Cardiac muscle cell (in vitro differentiated cells and primary cell): ENCODE measurements around the gene C19orf81. TPM values are rescaled to one million over a fixed set of nuclear protein-coding genes. Genes with fewer than 3 reads are reported as not detected.
A peak's percentile ranks its signal among the peaks of the same experiment; 100 is the strongest.

Experiments
- DNase-seq, 2 donors: peaks; one replicate each; pipeline versions ENCODE4 v3.0.0 to v3.0.0-alpha.2; 2010 to 2017; ENCODE audit warnings: low read depth in 1 of 2, low spot score in 1 of 2
- H3K27ac ChIP-seq: fragments of 200-600 bp; sonication (generic); 2 replicates; pipeline ENCODE4 v1.5.1; 2016
- H3K27me3 ChIP-seq: fragments of 200-600 bp; sonication (generic); 2 replicates; pipeline ENCODE4 v1.6.0; 2016; ENCODE audit warnings: control low read depth
- H3K36me3 ChIP-seq: fragments of 200-600 bp; sonication (generic); 2 replicates; pipeline ENCODE4 v1.5.1; 2016; ENCODE audit warnings: control low read depth
- H3K4me1 ChIP-seq: fragments of 200-600 bp; sonication (generic); 2 replicates; pipeline ENCODE4 v1.8.1; 2017; ENCODE audit warnings: low read depth, mild to moderate bottlenecking, mixed run types
- H3K4me3 ChIP-seq: fragments of 200-600 bp; sonication (generic); 2 replicates; pipeline ENCODE4 v1.5.1; 2016; ENCODE audit warnings: mild to moderate bottlenecking
- H3K9me3 ChIP-seq: fragments of 200-600 bp; sonication (generic); 2 replicates; pipeline ENCODE4 v1.5.1; 2017; ENCODE audit warnings: low read depth, mild to moderate bottlenecking, control low read depth
- polyA plus RNA-seq: library from polyadenylated mRNA; unstranded; fragments of >200 nt; fragmentation: Nextera tagmentation; extraction: Ambion mirVana; gene quantifications from 2 replicates; pipeline ENCODE4 v1.2.1, GENCODE V29; 2016
- total RNA-seq: library from RNA; depleted of rRNA; stranded (reverse); fragments of >200 nt; gene quantifications from 2 replicates; pipeline ENCODE4 v1.2.3, GENCODE V29; 2016
- TF ChIP-seq, protein P1 (sequence below): IDR thresholded peaks from 2 replicates; pipeline ENCODE4 v1.5.1; 2012; ENCODE audit warnings: low read depth, mild to moderate bottlenecking, low read length

The C19orf81 gene
- total and polyA plus RNA-seq, 2 experiments from 2014 or later: 23.5 to 67.4 TPM

DNA sequence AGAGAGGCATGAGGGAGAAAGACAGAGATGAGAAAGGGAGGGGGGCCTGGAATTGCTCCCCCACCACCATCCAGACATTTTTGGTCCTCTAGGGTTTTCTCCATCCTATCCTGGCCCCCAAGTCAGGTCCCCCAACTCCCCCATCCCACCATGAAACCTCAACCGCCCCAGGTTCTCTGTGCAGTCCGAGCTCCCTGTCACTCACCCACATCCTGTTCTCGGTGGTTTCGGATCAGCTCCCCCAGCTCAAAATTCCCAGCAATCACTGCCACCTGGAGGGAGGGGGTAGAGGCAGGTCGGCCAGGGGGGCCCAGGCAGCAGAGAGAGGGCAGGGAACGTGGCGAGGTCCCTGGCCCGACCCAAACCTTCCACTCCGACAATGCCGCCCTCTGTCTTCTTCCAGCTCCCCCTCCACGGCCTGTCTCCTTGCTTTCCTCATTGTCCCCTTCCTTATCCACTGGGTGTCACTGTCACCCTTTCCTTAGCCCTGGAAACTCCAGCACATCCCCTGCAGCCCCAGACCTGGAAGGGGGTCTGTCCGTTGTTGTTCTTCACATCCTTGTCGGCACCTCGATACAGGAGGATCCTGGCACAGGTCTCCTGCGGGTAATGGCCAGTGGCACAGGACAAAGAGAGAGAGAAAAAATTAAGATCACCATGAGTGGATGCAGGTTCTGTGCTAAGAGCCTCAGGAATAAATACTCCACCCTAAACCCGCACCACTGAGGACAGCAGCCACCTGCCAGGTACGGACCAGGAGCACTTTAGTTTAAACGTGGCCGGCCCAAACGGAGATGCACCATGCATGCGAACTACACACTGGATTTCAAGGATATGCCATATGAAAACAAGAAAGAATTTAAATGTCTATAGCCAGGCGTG lies 54.9 kb downstream of the C19orf81 start:
- Histone ChIP-seq H3K9me3 (no peaks in the 10 kb centered on the region), H3K36me3 (no peaks in the 10 kb centered on the region), H3K4me3 (no peak overlapping the region), H3K4me1 (no peaks in the 10 kb centered on the region), H3K27me3 (peaks cover 37% of the 10 kb centered on the region), H3K27ac (no peak overlapping the region)
- TF ChIP-seq, protein P1, sequence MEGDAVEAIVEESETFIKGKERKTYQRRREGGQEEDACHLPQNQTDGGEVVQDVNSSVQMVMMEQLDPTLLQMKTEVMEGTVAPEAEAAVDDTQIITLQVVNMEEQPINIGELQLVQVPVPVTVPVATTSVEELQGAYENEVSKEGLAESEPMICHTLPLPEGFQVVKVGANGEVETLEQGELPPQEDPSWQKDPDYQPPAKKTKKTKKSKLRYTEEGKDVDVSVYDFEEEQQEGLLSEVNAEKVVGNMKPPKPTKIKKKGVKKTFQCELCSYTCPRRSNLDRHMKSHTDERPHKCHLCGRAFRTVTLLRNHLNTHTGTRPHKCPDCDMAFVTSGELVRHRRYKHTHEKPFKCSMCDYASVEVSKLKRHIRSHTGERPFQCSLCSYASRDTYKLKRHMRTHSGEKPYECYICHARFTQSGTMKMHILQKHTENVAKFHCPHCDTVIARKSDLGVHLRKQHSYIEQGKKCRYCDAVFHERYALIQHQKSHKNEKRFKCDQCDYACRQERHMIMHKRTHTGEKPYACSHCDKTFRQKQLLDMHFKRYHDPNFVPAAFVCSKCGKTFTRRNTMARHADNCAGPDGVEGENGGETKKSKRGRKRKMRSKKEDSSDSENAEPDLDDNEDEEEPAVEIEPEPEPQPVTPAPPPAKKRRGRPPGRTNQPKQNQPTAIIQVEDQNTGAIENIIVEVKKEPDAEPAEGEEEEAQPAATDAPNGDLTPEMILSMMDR: no peak
- DNase-seq: peak; percentile 9 to 55

DNA sequence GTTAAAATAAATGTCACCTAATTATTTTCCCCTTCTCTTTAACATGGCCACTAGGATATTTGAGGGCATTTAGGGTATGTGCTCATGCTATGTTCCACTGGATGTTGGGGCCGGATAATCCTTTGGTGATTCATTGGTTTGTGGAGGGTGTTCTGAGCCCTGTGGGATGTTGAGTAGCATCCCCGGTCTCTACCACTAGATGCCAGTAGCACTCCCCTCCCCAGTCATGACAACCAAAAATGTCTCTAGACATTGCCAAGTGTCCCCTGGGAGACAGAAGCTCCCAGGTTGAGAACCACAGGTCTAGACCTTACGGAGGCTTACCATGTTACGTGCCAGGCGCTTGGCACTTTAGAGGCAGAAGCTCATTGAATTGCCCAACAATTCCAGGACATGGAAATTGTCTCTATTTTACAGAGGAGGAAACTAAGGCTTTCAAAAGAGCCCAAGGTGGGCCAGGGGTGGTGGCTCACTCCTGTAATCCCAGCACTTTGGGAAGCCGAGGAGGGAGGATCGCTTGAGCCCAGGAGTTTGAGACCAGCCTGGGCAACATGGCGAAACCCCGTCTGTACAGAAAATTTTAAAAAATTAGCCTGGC lies 56.3 kb downstream of the C19orf81 start:
- Histone ChIP-seq H3K4me3 (no peak overlapping the region), H3K9me3 (no peaks in the 10 kb centered on the region), H3K27me3 (peaks cover 24% of the 10 kb centered on the region), H3K27ac (no peak overlapping the region), H3K36me3 (no peaks in the 10 kb centered on the region), H3K4me1 (no peaks in the 10 kb centered on the region)
- TF ChIP-seq, protein P1: peak; percentile 93
- peak; percentile 70 to 76 for DNase-seq

DNA sequence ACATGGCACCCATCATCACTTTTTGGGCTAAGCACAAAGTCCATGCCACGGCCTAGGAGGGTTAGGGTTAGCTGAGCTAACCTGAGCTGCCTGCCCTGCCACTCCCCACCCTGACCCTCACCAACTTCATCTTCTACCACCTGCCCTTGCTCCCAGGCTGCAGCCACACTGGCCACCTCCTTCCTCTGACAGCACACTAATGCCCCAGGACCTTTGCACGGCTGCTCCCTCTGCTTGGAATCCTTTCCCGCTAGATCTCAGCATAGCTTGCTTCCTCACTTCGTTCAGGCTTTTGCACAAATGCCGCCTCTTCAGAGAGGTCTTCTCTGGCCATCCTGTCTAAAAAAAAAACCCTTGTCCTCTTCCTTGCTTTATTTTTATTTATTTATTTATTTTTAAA lies 57.1 kb downstream of the C19orf81 start:
- TF ChIP-seq, protein P1: no peak
- no peak overlapping the region for H3K27ac ChIP-seq
- no peaks in the 10 kb centered on the region for H3K36me3 ChIP-seq
- no peak for DNase-seq
- H3K9me3 ChIP-seq: no peaks in the 10 kb centered on the region
- H3K27me3 ChIP-seq: peaks cover 19% of the 10 kb centered on the region
- no peaks in the 10 kb centered on the region for H3K4me1 ChIP-seq
- H3K4me3 ChIP-seq: no peak overlapping the region

DNA sequence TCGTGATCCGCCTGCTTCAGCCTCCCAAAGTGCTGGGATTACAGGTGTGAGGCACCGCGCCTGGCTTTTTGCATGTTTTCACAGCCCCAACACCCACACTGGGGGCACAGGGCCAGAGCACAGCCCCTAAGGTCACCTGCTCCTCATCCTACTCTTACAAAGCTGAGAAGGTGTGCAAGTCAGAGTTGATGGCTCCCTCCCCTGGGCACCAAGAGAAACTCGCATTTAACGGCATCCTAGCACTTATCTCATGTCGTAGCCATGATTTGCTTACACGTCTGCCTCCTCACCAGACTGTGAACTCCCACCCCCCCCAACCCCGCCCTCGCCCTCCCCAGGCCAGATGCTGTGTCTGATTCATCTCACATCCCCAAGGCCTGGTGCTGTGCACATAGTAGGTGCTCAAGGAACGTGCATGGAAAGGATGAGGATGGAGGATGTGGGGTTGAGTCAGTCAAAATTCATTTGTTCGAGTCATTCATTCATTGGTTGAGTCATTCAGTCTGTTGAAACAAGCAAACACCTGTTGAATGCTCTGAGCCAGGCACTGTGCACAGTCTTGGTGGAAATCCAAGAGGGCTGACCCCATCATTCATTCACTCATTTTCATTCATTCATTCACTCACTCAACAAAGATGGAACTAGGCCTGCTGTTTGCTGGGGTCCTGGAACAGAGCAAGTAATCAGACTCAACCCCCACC lies 59.1 kb downstream of the C19orf81 start:
- no peaks in the 10 kb centered on the region for H3K36me3 ChIP-seq
- DNase-seq: no peak
- no peak overlapping the region for H3K27ac ChIP-seq
- TF ChIP-seq, protein P1: no peak
- H3K4me3 ChIP-seq: no peak overlapping the region
- H3K4me1 ChIP-seq: no peaks in the 10 kb centered on the region
- H3K9me3 ChIP-seq: no peaks in the 10 kb centered on the region
- H3K27me3 ChIP-seq: peaks cover 10% of the 10 kb centered on the region

Other genes with a start within 250 kb of the C19orf81 start
- gene SPIB, start 230.5 kb upstream of the C19orf81 start, total RNA-seq: 0.15 and 0.35 TPM in 2 replicates
- 0.40 and 1.5 TPM in 2 replicates for gene SPIB, start 230.5 kb upstream of the C19orf81 start, polyA plus RNA-seq
- 0.04 and 0.18 TPM in 2 replicates for gene MYBPC2, start 216.6 kb upstream of the C19orf81 start, total RNA-seq
- gene MYBPC2, start 216.6 kb upstream of the C19orf81 start, polyA plus RNA-seq: 0.30 and 0.31 TPM in 2 replicates
- 308 and 370 TPM in 2 replicates for gene EMC10, start 172.9 kb upstream of the C19orf81 start, total RNA-seq
- 280 and 382 TPM in 2 replicates for gene EMC10, start 172.9 kb upstream of the C19orf81 start, polyA plus RNA-seq
- gene GARIN5A, start 172.6 kb upstream of the C19orf81 start, total RNA-seq: 7.7 and 9.4 TPM in 2 replicates
- gene GARIN5A, start 172.6 kb upstream of the C19orf81 start, polyA plus RNA-seq: 4.8 and 9.3 TPM in 2 replicates
- gene JOSD2, start 138.3 kb upstream of the C19orf81 start, total RNA-seq: 21.4 and 25.4 TPM in 2 replicates
- 29.5 and 44.8 TPM in 2 replicates for gene JOSD2, start 138.3 kb upstream of the C19orf81 start, polyA plus RNA-seq
- not detected in 2 replicates for gene ASPDH, start 135.5 kb upstream of the C19orf81 start, total RNA-seq
- gene ASPDH, start 135.5 kb upstream of the C19orf81 start, polyA plus RNA-seq: not detected in 2 replicates
- gene LRRC4B, start 81.0 kb upstream of the C19orf81 start, total RNA-seq: 38.7 and 56.4 TPM in 2 replicates
- 5.8 and 6.2 TPM in 2 replicates for gene LRRC4B, start 81.0 kb upstream of the C19orf81 start, polyA plus RNA-seq
- gene SYT3, start 9.6 kb upstream of the C19orf81 start, total RNA-seq: 1.9 and 4.7 TPM in 2 replicates
- 2.1 and 4.3 TPM in 2 replicates for gene SYT3, start 9.6 kb upstream of the C19orf81 start, polyA plus RNA-seq
- 2.9 and 8.7 TPM in 2 replicates for gene SHANK1, start 70.4 kb downstream of the C19orf81 start, total RNA-seq
- gene SHANK1, start 70.4 kb downstream of the C19orf81 start, polyA plus RNA-seq: 0.71 and 2.0 TPM in 2 replicates
- gene CLEC11A, start 73.9 kb downstream of the C19orf81 start, total RNA-seq: 12.5 and 16.6 TPM in 2 replicates
- gene CLEC11A, start 73.9 kb downstream of the C19orf81 start, polyA plus RNA-seq: 26.7 and 29.4 TPM in 2 replicates
- not detected in 2 replicates for gene GPR32, start 121.0 kb downstream of the C19orf81 start, total RNA-seq
- not detected in 2 replicates for gene GPR32, start 121.0 kb downstream of the C19orf81 start, polyA plus RNA-seq
- gene ACP4, start 141.0 kb downstream of the C19orf81 start, total RNA-seq: not detected in 2 replicates
- 0.23 and 0.64 TPM in 2 replicates for gene ACP4, start 141.0 kb downstream of the C19orf81 start, polyA plus RNA-seq
- gene KLK1, start 174.3 kb downstream of the C19orf81 start, total RNA-seq: not detected in 2 replicates
- not detected in 2 replicates for gene KLK1, start 174.3 kb downstream of the C19orf81 start, polyA plus RNA-seq
- not detected in 2 replicates for gene KLK15, start 184.1 kb downstream of the C19orf81 start, total RNA-seq
- gene KLK15, start 184.1 kb downstream of the C19orf81 start, polyA plus RNA-seq: not detected in 2 replicates
- not detected in 2 replicates for gene KLK3, start 205.5 kb downstream of the C19orf81 start, total RNA-seq
- gene KLK3, start 205.5 kb downstream of the C19orf81 start, polyA plus RNA-seq: 1.00 TPM in 1 of 2 replicates, not detected in the other
- gene KLK2, start 224.0 kb downstream of the C19orf81 start, total RNA-seq: not detected in 2 replicates
- gene KLK2, start 224.0 kb downstream of the C19orf81 start, polyA plus RNA-seq: not detected in 2 replicates